Neural progenitor cell (in vitro differentiated cells): ENCODE measurements around the gene ZNF514. TPM values are rescaled to one million over a fixed set of nuclear protein-coding genes. Genes with fewer than 3 reads are reported as not detected.
"Not testable (repeated sequence)": the region's sequence is repeated elsewhere in the genome, so short reads cannot be mapped to it uniquely, and the experiment has no call there.

Experiments
- DNase-seq: peaks from one replicate; pipeline ENCODE4 v3.0.0-alpha.2; 2016; ENCODE audit warnings: low spot score
- H2AFZ ChIP-seq: fragments of 200-600 bp; sonication (generic); replicated peaks from 2 replicates; pipeline ENCODE4 v1.6.1; 2016; ENCODE audit warnings: antibody characterized with exemption
- H3F3A ChIP-seq: fragments of 200-600 bp; sonication (generic); 2 replicates; pipeline ENCODE4 v1.6.1; 2016; ENCODE audit warnings: antibody characterized with exemption, low read depth
- H3K27ac ChIP-seq: fragments of 200-600 bp; sonication (generic); 2 replicates; pipeline ENCODE4 v1.5.1; 2016; ENCODE audit warnings: mild to moderate bottlenecking
- H3K27me3 ChIP-seq: fragments of 200-600 bp; sonication (generic); 2 replicates; pipeline ENCODE4 v1.6.1; 2016; ENCODE audit warnings: mild to moderate bottlenecking, moderate library complexity
- H3K36me3 ChIP-seq: fragments of 200-600 bp; sonication (generic); 2 replicates; pipeline ENCODE4 v1.5.1; 2016
- H3K4me1 ChIP-seq: fragments of 200-600 bp; sonication (generic); 2 replicates; pipeline ENCODE4 v1.6.1; 2016; ENCODE audit warnings: mixed run types
- H3K4me2 ChIP-seq: fragments of 200-600 bp; sonication (generic); 2 replicates; pipeline ENCODE4 v1.6.1; 2016
- H3K4me3 ChIP-seq: fragments of 200-600 bp; sonication (generic); 2 replicates; pipeline ENCODE4 v1.5.1; 2016
- H3K79me2 ChIP-seq: fragments of 200-600 bp; sonication (generic); 2 replicates; pipeline ENCODE4 v1.6.1; 2016; ENCODE audit warnings: low read depth
- H3K9ac ChIP-seq: fragments of 200-600 bp; sonication (generic); 2 replicates; pipeline ENCODE4 v1.6.1; 2016
- H3K9me3 ChIP-seq: fragments of 200-600 bp; sonication (generic); 2 replicates; pipeline ENCODE4 v1.5.1; 2016; ENCODE audit warnings: low read depth
- H4K20me1 ChIP-seq: fragments of 200-600 bp; sonication (generic); 2 replicates; pipeline ENCODE4 v1.6.1; 2016; ENCODE audit warnings: low read depth
- H3K27ac Mint-ChIP-seq: 3 replicates; pipeline ENCODE4 v1.8.0; 2021; ENCODE audit warnings: mixed read lengths
- H3K27me3 Mint-ChIP-seq: 2 replicates; pipeline ENCODE4 v1.8.0; 2022; ENCODE audit warnings: low read depth, mild to moderate bottlenecking, inconsistent platforms, moderate library complexity, mixed read lengths; ENCODE audit not compliant: insufficient read depth
- H3K36me3 Mint-ChIP-seq: 3 replicates; pipeline ENCODE4 v1.8.0; 2021; ENCODE audit warnings: mixed read lengths
- H3K4me1 Mint-ChIP-seq: 3 replicates; pipeline ENCODE4 v1.8.0; 2021; ENCODE audit warnings: mixed read lengths
- H3K4me3 Mint-ChIP-seq: 3 replicates; pipeline ENCODE4 v1.8.0; 2021; ENCODE audit warnings: mild to moderate bottlenecking, moderate library complexity, mixed read lengths
- H3K9me3 Mint-ChIP-seq: 3 replicates; pipeline ENCODE4 v1.8.0; 2020; ENCODE audit warnings: mixed read lengths
- CTCF ChIP-seq: fragments of 200-600 bp; sonication (generic); IDR thresholded peaks from 2 replicates; pipeline ENCODE4 v1.5.1; 2017; ENCODE audit warnings: antibody characterized with exemption, mild to moderate bottlenecking
- EZH2 ChIP-seq: fragments of 200-600 bp; sonication (generic); IDR thresholded peaks from 2 replicates; pipeline ENCODE4 v1.6.1; 2017; ENCODE audit warnings: antibody characterized with exemption, mild to moderate bottlenecking, moderate library complexity
- EZH2phosphoT487 ChIP-seq: fragments of 200-600 bp; sonication (generic); IDR thresholded peaks from 2 replicates; pipeline ENCODE4 v1.6.1; 2017; ENCODE audit warnings: antibody characterized with exemption
- total RNA-seq: library from RNA; depleted of rRNA; stranded (reverse); fragments of >200 nt; gene quantifications from 2 replicates; pipeline ENCODE4 v1.2.3, GENCODE V29; 2015; ENCODE audit warnings: low replicate concordance

The ZNF514 gene
- total RNA-seq, 1 donor from 2014 or later: 24.0 TPM

- H3K27ac ChIP-seq: no peak overlapping the region
- H4K20me1 ChIP-seq: no peaks in the 10 kb centered on the region
Measured at GRCh38 chr2:95206096-95206495, 46.4 kb upstream of the ZNF514 start.

DNA sequence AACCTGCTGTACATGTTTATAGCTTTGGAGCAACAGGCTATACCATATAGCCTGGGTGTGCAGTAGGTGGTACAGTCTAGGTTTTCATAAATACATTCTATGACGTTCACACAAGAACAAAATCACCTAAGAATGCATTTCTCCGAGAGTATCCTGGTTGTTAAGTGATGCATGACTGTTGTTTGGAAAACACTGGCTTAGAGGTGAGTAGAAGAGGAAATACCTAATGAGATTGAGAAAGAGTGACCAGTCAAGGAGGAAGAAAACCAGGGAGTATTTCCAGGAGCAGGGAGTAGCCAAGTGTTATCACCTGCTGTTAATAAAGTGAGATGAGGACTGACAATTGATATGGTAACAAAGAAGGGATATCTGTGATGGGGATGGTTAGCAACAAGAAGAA, 44.7 kb upstream of the ZNF514 start:
- H3K4me2 ChIP-seq: no peak overlapping the region
- H2AFZ ChIP-seq: no peak overlapping the region
- no peak overlapping the region for H3K4me3 ChIP-seq
- H3K9ac ChIP-seq: no peak overlapping the region
- no peaks in the 10 kb centered on the region for H4K20me1 ChIP-seq
- H3K27ac ChIP-seq: no peak overlapping the region
- peaks cover 5% of the 10 kb centered on the region for H3K4me1 ChIP-seq
- H3K9me3 ChIP-seq: peaks cover 8% of the 10 kb centered on the region
- H3K79me2 ChIP-seq: peaks cover 11% of the 10 kb centered on the region
- peaks cover 10% of the 10 kb centered on the region for H3F3A ChIP-seq
- H3K4me3 Mint-ChIP-seq: peak overlapping the region; percentile 1
- no peak for DNase-seq
- H3K9me3 Mint-ChIP-seq: peaks cover 30% of the 10 kb centered on the region
- H3K27me3 Mint-ChIP-seq: peaks cover 7% of the 10 kb centered on the region
- peaks cover 10% of the 10 kb centered on the region for H3K36me3 ChIP-seq
- H3K4me1 Mint-ChIP-seq: peaks cover 13% of the 10 kb centered on the region
- H3K36me3 Mint-ChIP-seq: peaks cover 18% of the 10 kb centered on the region
- no peak overlapping the region for H3K27ac Mint-ChIP-seq
- no peak for TF ChIP-seq EZH2
- TF ChIP-seq CTCF: no peak
- TF ChIP-seq EZH2phosphoT487: no peak
- peaks cover 14% of the 10 kb centered on the region for H3K27me3 ChIP-seq

More at GRCh38 chr2:95206096-95206495, 46.4 kb upstream of the ZNF514 start:
- no peak for TF ChIP-seq EZH2
- H3K4me3 Mint-ChIP-seq: peak overlapping the region; percentile 92
- H3K9me3 Mint-ChIP-seq: peaks cover 38% of the 10 kb centered on the region
- Histone ChIP-seq H3K9me3 (peaks cover 8% of the 10 kb centered on the region), H3F3A (peaks cover 10% of the 10 kb centered on the region), H3K9ac (no peak overlapping the region), H3K79me2 (peaks cover 17% of the 10 kb centered on the region), H3K4me1 (peaks cover 5% of the 10 kb centered on the region), H3K27me3 (peaks cover 14% of the 10 kb centered on the region), H3K36me3 (peaks cover 15% of the 10 kb centered on the region), H3K4me2 (peak overlapping the region; percentile 92), H3K4me3 (peak overlapping the region; percentile 68), H2AFZ (no peak overlapping the region)
- H3K27me3 Mint-ChIP-seq: peaks cover 7% of the 10 kb centered on the region
- H3K36me3 Mint-ChIP-seq: peaks cover 30% of the 10 kb centered on the region
- peak overlapping the region; percentile 18 for H3K27ac Mint-ChIP-seq
- peaks cover 13% of the 10 kb centered on the region for H3K4me1 Mint-ChIP-seq
- peak; percentile 14 for DNase-seq

- H3K36me3 Mint-ChIP-seq: peaks cover 13% of the 10 kb centered on the region
- Histone ChIP-seq H3K9me3 (peaks cover 3% of the 10 kb centered on the region), H3K4me2 (no peak overlapping the region), H3K27ac (no peak overlapping the region), H3K9ac (no peak overlapping the region), H3K36me3 (peaks cover 5% of the 10 kb centered on the region), H3F3A (peaks cover 10% of the 10 kb centered on the region), H3K4me3 (no peak overlapping the region), H3K4me1 (peaks cover 5% of the 10 kb centered on the region), H3K79me2 (peaks cover 8% of the 10 kb centered on the region), H2AFZ (no peak overlapping the region), H4K20me1 (no peaks in the 10 kb centered on the region), H3K27me3 (peaks cover 14% of the 10 kb centered on the region)
- H3K9me3 Mint-ChIP-seq: peaks cover 27% of the 10 kb centered on the region
- no peak overlapping the region for H3K27ac Mint-ChIP-seq
- H3K4me3 Mint-ChIP-seq: no peak overlapping the region
- peaks cover 7% of the 10 kb centered on the region for H3K27me3 Mint-ChIP-seq
- no peak for DNase-seq
- peaks cover 13% of the 10 kb centered on the region for H3K4me1 Mint-ChIP-seq
- TF ChIP-seq EZH2: no peak
- no peak for TF ChIP-seq EZH2phosphoT487
Measured at GRCh38 chr2:95203911-95204310, 44.3 kb upstream of the ZNF514 start.

DNA sequence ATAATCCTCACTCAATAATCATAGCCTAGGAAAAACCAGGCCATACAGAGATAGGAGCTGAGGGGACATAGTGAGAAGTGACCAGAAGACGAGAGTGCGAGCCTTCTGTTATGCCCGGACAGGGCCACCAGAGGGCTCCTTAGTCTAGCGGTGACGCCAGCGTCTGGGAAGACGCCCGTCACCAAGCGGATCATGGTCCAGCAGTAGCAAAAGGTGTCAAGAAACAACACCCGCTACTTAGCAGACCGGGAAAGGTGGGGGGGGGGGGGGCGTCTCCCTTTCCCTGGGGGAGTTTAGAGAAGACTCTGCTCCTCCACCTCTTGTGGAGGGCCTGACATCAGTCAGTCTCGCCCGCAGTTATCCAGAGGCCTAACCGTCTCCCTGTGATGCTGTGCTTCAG, 33.3 kb upstream of the ZNF514 start:
- H3K4me3 Mint-ChIP-seq, H3K9ac ChIP-seq, H3K27me3 Mint-ChIP-seq, H3K79me2 ChIP-seq, H3K4me1 Mint-ChIP-seq, H3K4me3 ChIP-seq, H3K27ac ChIP-seq, H3K27me3 ChIP-seq, H4K20me1 ChIP-seq, H3K4me1 ChIP-seq, H3F3A ChIP-seq, H3K9me3 ChIP-seq, H3K36me3 ChIP-seq, H2AFZ ChIP-seq, H3K4me2 ChIP-seq, H3K27ac Mint-ChIP-seq, H3K36me3 Mint-ChIP-seq: not testable (repeated sequence)
- TF ChIP-seq CTCF: peak; percentile 51
- H3K9me3 Mint-ChIP-seq: peaks cover 21% of the 10 kb centered on the region
- DNase-seq: peak; percentile 53
